ENCODE results near the gene ZEB1.

Gene ZEB1

DNA sequence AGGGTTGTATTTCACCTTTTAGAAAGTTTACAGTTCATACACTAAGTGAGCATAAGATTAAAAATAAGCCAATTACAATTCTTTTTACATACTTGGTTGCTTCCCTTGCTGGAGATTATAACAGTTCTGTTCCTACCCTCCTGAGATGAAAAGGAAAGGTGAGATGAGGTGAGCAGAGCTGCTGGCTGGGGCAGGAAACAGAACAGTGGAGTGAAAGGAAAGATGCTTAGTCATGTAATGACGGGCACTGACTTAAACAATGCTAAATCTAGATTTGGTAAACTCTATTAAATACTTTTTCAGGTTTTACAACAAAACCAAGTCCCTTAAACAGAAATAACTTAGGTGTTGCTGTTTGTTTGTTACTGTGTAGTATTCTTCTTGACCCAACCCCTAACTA is 19.9 kb upstream of the ZEB1 start:
- no peak for DNase-seq (ENCODE audit: low spot score)
- TF ChIP-seq, protein P1, sequence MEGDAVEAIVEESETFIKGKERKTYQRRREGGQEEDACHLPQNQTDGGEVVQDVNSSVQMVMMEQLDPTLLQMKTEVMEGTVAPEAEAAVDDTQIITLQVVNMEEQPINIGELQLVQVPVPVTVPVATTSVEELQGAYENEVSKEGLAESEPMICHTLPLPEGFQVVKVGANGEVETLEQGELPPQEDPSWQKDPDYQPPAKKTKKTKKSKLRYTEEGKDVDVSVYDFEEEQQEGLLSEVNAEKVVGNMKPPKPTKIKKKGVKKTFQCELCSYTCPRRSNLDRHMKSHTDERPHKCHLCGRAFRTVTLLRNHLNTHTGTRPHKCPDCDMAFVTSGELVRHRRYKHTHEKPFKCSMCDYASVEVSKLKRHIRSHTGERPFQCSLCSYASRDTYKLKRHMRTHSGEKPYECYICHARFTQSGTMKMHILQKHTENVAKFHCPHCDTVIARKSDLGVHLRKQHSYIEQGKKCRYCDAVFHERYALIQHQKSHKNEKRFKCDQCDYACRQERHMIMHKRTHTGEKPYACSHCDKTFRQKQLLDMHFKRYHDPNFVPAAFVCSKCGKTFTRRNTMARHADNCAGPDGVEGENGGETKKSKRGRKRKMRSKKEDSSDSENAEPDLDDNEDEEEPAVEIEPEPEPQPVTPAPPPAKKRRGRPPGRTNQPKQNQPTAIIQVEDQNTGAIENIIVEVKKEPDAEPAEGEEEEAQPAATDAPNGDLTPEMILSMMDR (IDR thresholded peaks at IDR 0.05; ENCODE audit: borderline replicate concordance, control extremely low read depth, extremely low read depth, insufficient read depth, missing control alignments) = no peak
- in situ Hi-C loops (cut with MboI; ENCODE audit: low sequenced_read_pairs, unreplicated experiment) = no loop called here

DNA sequence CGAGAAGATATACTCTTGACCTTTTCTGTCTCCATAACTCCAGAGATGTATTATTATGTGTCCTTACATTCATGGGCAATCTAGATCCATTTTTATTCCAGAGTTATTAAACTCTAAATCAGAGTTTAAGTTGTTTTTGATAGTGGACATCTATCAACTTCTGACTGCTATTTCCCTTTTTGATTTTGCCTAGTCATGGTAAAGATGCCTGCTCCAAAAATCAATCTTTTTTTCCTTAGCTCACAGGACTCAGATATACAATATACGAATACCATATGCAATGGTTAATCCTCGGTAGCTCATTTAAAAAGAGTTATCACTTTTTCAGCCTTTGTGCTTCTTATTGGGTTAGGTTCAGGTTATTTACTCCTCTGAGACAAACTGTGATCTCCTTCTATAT is 15.8 kb upstream of the ZEB1 start:
- TF ChIP-seq, protein P1 (IDR thresholded peaks at IDR 0.05; ENCODE audit: borderline replicate concordance, control extremely low read depth, extremely low read depth, insufficient read depth, missing control alignments) = no peak
- DNase-seq (ENCODE audit: low spot score) = no peak
- in situ Hi-C loops (cut with MboI; ENCODE audit: low sequenced_read_pairs, unreplicated experiment) = no loop called here

DNA sequence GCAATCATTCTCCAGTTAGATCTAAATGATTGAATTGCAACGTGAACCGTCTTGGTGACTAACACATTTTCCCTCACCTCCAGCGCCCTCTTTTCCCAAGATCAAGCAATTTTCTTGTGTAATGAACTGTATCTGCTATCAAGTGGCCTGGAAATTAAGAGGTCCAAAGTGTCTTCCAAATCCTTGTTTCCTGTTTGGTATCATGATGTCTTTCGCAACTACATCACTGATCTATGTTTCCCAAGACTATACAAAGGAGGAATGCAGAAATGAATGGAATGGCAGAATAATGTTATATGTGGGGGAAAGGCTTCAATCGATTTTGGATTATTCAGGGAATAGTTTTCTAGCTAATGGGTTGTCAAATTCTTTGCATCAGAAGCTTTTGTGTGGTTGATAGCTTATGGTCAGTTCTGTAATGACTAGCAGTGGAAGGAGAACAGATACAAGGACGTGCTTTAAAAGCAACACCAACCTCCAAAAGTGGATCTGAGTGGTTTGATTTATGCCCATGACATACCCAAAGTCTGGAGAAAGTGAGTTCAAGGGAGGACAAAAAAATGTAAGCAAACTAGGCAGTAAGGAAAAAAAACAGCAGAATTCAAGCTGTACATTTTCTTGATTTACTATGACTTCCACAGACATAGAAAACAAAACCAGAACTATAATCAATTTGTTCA is 14.6 kb upstream of the ZEB1 start:
- DNase-seq (ENCODE audit: low spot score) = no peak
- in situ Hi-C loops (cut with MboI; ENCODE audit: low sequenced_read_pairs, unreplicated experiment) = no loop called here
- TF ChIP-seq, protein P1 (IDR thresholded peaks at IDR 0.05; ENCODE audit: borderline replicate concordance, control extremely low read depth, extremely low read depth, insufficient read depth, missing control alignments) = no peak

DNA sequence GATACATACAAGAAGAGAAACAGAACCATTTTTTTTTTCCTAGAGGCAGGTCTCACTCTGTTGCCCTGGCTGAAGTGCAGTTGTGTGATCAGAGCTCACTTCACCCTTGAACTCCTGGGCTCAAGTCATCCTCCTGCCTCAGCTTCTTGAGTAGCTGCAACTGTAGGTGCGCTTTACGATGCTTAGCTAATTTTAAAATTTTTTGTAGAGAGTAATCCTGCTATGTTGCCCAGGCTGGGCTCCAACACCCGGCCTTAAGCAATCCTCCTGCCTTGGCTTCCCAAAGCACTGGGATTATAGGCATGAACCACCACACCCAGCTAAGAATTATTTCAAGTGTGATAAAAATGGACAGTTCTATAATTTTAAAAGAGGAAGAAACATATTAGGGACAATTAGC is 5.6 kb upstream of the ZEB1 start:
- TF ChIP-seq, protein P1 (IDR thresholded peaks at IDR 0.05; ENCODE audit: borderline replicate concordance, control extremely low read depth, extremely low read depth, insufficient read depth, missing control alignments) = no peak
- in situ Hi-C loops (cut with MboI; ENCODE audit: low sequenced_read_pairs, unreplicated experiment) = no loop called here
- DNase-seq (ENCODE audit: low spot score) = no peak

DNA sequence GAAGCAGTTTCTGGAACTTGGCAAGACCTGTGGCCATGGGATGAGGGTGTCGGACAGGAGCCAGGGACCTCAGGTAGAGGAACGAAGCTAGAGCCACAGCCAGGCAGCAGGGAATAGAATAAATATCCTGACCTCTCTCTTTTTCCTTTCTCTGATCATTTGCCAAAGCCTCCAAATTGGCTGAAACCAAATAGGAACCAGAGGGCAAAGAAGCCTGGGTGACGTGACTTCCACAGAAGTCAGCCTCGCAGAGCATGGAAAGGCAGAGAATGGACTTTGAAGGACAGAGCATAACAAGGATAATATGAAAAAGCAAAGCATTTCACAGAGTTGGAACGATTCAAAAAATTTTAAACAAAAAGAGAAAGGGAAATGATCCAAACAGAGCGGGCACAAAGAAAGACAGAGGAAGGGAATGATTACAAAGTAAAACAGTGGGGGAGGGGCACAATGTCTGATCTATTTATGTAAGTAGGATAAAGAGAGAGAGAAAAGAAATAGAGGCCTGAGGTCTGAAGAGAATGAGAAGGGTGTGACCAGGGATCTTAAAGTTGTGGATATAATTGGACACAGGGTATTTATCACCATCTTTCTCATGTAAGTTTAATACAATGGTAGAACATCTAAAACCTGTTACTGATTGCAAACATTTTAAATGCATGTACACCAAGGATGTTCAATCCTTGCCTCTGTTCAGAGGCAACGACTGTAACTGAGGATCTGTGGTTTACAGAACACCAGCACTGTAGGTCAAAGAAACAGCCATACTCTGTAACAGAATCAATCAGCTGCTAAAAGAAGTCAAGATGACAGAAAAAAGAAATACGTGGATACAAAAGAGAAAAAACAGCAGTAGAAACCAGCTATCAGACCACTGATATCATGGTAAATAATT is 4.5 kb upstream of the ZEB1 start:
- TF ChIP-seq, protein P1 (IDR thresholded peaks at IDR 0.05; ENCODE audit: borderline replicate concordance, control extremely low read depth, extremely low read depth, insufficient read depth, missing control alignments) = no peak
- in situ Hi-C loops (cut with MboI; ENCODE audit: low sequenced_read_pairs, unreplicated experiment) = no loop called here
- DNase-seq (ENCODE audit: low spot score) = no peak

DNA sequence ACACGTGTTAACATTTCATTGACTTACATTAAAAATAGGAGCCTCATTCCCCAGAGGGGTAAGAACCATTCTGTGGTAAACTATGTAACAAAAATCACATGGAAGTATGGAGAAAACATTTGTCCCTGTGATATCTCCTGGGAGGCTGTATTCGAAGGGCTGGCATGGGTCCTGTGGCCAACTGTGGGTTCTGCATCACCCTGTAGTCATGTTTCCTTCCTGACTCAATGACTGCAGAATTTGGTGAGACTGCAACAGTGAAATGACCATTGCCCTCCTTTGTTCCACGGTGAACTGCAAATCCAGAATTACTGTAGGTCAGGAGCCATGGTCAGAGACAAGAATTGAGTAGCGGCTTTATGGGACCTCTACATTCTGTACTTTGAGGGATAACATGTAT is 3.6 kb upstream of the ZEB1 start:
- in situ Hi-C loops (cut with MboI; ENCODE audit: low sequenced_read_pairs, unreplicated experiment) = no loop called here
- DNase-seq (ENCODE audit: low spot score) = no peak
- TF ChIP-seq, protein P1 (IDR thresholded peaks at IDR 0.05; ENCODE audit: borderline replicate concordance, control extremely low read depth, extremely low read depth, insufficient read depth, missing control alignments) = no peak
